ENCODE results near the gene BEAN1.

Gene BEAN1

GRCh38 chr16:66468321-66468965, 41.3 kb downstream of the BEAN1 start:
- in situ Hi-C loops (cut with HindIII; ENCODE audit: low sequenced_read_pairs), result no loop called here
- no peak overlapping the region for H3K4me3 ChIP-seq (ENCODE audit: low read depth, low read length)
- no peak for TF ChIP-seq CTCF (IDR thresholded peaks at IDR 0.05; ENCODE audit: low read depth, low read length)
- no peak for DNase-seq (ENCODE audit: low read depth, low spot score)

- in situ Hi-C loops (cut with HindIII; ENCODE audit: low sequenced_read_pairs), result no loop called here
- TF ChIP-seq CTCF (IDR thresholded peaks at IDR 0.05; ENCODE audit: low read depth, low read length), result no peak
- H3K4me3 ChIP-seq (ENCODE audit: low read depth, low read length), result no peak overlapping the region
- DNase-seq (ENCODE audit: low read depth, low spot score), result no peak
These were observed 42.3 kb downstream of the BEAN1 start for GRCh38 chr16:66469291-66469946.

GRCh38 chr16:66469947-66470546, 43.0 kb downstream of the BEAN1 start:
- in situ Hi-C loops (cut with HindIII; ENCODE audit: low sequenced_read_pairs), result no loop called here
- DNase-seq (ENCODE audit: low read depth, low spot score), result no peak
- H3K4me3 ChIP-seq (ENCODE audit: low read depth, low read length), result no peak overlapping the region
- TF ChIP-seq CTCF (IDR thresholded peaks at IDR 0.05; ENCODE audit: low read depth, low read length), result no peak

GRCh38 chr16:66470556-66470955, 43.5 kb downstream of the BEAN1 start:
- no peak overlapping the region for H3K4me3 ChIP-seq (ENCODE audit: low read depth, low read length)
- in situ Hi-C loops (cut with HindIII; ENCODE audit: low sequenced_read_pairs), result no loop called here
- no peak for TF ChIP-seq CTCF (IDR thresholded peaks at IDR 0.05; ENCODE audit: low read depth, low read length)
- DNase-seq (ENCODE audit: low read depth, low spot score), result no peak

GRCh38 chr16:66471264-66471663, 44.2 kb downstream of the BEAN1 start:
- no peak for DNase-seq (ENCODE audit: low read depth, low spot score)
- in situ Hi-C loops (cut with HindIII; ENCODE audit: low sequenced_read_pairs), result no loop called here
- no peak for TF ChIP-seq CTCF (IDR thresholded peaks at IDR 0.05; ENCODE audit: low read depth, low read length)
- no peak overlapping the region for H3K4me3 ChIP-seq (ENCODE audit: low read depth, low read length)

GRCh38 chr16:66471716-66472393, 44.8 kb downstream of the BEAN1 start:
- no peak for DNase-seq (ENCODE audit: low read depth, low spot score)
- TF ChIP-seq CTCF (IDR thresholded peaks at IDR 0.05; ENCODE audit: low read depth, low read length), result no peak
- no peak overlapping the region for H3K4me3 ChIP-seq (ENCODE audit: low read depth, low read length)
- in situ Hi-C loops (cut with HindIII; ENCODE audit: low sequenced_read_pairs), result no loop called here
